ENCODE results near the gene ANK3.
"Not testable (repeated sequence)": the region's sequence is repeated elsewhere in the genome, so short reads cannot be mapped to it uniquely, and the experiment has no call there.

The ANK3 gene

DNA sequence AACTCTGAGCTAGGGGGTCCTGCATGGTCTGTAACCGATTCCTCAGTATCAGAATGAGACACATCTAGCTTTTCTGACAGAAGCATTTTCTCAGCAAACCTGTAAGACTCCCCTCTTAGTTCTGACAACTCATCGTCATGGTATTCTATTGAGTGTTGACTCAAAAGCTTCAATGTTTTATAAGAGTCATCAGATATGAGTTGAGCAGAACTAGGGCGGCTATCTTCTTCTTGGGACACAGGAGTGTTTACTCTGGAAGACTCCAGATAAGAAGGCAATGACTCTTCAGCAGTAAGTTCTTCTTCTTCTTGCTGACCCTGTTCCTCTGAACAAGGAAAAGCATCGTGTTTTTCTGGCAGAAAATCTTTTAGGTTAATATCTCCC, 316.3 kb downstream of the ANK3 start:
- no peak for DNase-seq

DNA sequence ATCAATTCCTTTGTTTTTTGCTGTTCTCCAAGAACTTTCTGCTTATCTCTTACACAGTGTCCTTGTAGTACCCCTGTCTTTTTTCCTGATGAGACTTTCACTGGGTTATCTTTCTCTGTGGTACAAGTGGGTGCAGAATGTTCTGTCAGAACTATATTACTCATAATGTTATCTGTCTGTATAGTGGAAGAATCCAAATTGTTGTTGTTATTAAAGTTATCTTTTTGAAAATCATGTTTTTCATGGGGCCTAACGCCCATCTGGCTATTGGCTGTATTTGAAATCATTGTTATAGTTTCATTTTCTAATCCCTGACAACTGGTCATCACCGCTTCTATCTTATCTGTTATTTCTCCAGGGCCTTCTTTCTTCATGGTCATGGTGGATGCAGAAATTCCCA, 320.4 kb downstream of the ANK3 start:
- no peak for DNase-seq

DNA sequence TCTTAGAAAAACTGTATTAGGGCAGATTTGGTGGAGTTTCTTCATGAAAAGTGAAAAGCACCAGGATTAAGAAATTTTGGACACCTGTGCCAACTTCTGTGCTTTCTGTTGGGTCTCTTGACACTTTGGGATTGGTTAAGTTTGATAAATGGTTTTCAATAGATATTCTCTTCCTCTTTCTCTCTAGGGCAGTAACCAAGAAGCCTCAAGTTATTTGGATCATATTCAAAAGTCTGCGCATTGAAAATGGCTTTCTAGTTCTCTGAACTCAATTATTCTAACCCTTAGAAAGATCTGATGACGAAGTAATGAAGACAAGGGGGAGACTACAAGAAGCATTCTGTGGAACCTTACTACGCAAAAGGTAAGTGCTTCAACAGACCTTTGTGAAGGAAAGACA, 339.3 kb downstream of the ANK3 start:
- DNase-seq, result no peak

DNA sequence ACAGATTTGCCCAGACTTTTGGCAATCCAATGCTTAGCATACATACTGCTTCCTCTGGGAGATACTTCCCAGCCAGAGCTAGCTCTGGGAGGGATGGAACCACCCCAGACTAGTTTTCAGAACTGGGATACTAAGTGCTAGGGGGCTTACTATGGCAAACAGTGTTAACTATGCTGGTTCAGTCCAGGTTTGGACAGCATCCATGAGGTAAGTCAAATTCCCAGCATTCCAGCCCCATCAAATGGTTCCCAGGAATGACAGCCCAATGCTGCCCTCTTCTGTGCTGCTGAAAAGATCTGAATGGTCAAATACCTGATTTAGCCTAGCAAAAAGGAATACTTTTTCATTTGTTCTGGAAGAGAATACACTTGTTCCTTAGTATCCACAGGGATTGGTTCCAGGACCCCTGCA, 341.6 kb downstream of the ANK3 start:
- DNase-seq, result peak; percentile 67

DNA sequence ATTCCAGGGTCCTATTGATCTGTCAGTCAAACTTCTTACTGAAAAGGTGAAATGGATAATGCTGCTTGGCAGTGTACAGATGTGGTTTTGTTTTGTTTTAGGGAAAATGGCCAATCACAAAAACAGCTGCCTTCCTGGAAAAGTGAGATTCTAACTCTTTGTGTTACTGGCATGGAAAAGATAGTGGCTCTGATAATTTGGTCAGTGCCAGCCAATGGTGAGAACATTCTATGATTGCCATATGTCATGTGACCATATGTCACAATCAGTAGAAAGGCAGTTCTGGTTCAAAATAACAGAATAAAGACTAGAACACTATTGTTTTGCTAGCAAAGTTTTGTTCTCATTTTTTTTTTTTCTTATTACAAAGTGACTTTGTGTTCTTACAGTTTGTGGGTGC, 344.1 kb downstream of the ANK3 start:
- DNase-seq, result no peak

DNA sequence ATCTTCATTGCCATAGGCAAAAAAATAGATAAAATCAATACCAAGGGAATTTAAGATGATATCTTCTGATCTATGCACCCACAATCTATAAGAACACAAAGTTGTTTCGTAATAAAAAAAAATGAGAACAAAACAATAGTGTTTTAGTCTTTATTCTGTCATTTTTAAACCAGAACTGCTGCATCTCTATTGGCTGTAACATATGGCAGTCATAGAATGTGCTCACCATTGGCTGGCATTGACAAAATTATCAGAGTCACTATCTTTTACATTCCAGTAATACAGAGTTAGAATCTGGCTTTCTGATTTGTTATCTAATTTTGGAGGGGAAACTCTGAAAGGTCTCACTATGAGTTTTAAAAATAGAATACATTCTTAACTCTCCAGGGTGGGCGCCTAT, 344.7 kb downstream of the ANK3 start:
- DNase-seq, result no peak

DNA sequence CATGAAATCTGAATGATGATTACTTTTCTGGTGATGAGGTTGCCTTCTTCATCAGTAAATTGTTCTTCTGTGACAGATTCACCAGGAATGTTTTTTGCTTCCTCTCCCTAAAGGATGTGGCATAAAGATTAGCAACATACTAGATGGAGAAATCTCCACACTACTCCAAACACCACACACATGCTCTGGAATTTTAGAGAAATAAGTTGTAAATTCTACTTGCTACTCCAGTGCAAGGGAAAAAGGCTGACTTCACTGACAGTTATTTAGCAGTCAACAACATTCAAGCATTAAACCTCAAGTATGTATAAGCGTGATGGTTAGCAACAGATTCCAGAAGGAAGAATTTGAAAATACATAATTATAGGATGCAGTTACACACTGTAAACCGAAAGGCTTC, 345.4 kb downstream of the ANK3 start:
- DNase-seq, result peak; percentile 73

DNA sequence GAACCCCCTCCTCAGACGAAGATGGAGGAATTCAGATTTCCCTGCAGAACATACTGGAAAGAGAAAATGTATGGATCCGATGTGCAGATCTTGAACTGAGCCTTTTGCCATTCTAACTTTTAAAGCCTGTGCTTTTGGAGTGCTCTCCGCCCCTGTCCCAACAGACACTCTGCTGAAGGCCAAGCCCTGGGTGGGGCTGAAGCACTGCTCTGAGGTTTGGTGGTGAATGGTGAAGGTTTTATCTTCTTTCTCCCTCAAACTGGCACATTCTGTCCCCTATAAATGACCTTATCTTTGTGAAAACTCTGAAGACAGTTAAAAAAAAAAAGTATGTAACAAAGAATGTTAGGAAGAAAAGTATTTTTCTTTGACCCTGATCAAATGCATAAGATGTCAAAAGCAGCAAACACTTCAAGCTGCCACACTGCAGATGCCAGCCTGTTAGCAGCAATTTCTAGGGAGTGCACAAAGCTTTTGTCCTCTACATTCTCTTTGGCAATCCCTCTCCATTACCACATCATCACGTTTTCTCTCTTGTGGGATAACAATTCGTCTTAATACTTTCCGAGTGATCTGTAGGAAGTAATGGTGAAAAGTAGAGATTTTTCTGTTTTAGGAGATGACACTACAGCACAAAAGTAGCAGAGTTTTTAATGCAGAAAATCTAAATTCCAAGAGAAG, 346.0 kb downstream of the ANK3 start:
- no peak for DNase-seq

DNA sequence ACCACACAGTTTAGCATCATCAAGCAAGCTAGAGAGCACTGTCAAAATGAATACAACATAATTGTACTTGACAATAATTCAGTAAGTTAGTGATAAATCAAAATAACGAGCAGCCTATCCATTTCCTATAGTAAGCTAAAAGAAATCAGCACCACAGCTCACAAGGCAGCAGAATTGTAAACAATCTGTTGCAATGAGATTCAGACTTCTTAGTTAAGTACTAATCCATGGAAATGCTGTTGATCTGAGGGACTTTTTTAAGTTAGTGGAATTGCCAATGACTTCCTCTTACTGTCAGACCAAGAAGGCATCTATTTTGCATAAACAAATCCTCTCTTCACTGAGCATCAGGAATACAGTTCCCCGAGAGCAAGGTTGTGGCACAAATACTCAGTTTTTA, 346.8 kb downstream of the ANK3 start:
- no peak for DNase-seq

DNA sequence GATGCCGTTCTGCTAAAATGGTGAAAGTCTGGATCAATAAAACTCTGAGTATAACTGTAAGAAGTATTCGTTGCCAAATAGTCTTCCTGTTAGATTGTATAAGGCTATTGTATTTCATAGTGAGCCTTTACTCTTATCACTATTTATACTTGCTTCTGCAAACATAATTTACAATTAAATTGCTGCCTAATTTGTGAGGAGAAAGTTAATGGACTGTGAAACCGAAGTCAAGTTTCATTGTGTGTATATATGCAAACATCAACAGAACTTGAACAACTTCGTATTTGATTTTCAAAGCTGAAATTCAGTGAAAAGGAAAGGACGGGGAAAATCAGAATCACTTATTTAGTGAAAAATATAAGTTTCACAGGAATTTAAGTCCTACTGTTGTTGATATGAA, 347.4 kb downstream of the ANK3 start:
- DNase-seq, result no peak

DNA sequence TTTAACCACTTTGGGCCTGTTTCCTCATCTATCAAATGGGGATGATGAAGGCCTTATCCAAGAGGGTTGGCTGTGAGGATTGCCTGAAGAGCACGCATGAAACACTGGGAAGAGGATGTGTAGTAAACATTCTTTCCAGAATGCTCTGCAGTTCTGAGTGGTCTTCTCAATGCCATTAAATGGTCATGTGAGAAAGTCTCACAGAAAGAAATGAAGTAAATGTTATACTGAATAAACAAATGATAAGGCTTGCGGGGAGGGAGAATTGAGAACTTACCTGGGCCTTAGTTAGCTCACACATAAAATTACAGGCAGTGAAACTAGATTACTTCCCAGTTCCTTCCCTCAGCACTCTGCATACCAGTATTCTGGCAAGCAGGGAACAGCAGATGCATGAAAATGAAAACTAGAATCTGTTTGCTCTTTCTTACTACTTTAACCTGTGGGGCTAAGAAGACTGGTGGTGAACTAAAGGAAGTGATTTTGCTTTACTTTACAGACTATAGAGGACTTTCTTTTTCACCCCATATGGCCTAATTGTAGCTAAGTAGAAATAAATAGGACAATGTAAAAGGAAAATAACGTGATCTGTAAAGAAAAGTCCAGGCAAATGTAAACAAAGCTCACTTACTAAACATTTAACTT, 348.1 kb downstream of the ANK3 start:
- no peak for DNase-seq

DNA sequence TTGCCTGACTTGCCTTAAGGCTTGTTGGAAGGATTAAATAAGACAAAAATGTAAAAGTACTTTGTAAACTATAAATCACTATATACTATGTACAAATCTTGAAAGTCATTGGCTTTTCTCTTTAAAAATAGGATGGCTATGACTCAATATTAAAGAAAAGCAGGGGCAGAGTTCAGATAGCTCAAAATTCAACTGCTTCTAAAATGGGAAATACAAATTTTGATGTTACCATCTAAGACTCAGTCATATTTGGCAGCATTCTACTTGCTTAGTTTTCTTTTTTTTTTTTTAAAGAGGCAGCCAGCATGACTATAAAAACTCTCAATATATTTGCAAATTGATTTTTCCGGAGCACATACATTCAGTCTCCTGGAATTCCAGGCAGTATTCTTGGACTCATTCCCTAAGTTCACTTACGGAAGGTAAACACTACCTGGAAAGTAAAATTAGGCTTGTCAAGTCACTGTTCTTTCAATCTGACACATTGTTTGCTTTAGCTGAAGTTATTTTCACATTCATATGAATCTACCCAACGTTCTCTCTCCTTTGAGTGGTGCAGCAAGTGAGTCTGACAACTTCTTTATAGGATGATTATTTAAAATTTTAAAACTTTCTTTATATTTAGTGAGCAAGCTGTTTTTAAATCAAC, 349.5 kb downstream of the ANK3 start:
- no peak for DNase-seq

DNA sequence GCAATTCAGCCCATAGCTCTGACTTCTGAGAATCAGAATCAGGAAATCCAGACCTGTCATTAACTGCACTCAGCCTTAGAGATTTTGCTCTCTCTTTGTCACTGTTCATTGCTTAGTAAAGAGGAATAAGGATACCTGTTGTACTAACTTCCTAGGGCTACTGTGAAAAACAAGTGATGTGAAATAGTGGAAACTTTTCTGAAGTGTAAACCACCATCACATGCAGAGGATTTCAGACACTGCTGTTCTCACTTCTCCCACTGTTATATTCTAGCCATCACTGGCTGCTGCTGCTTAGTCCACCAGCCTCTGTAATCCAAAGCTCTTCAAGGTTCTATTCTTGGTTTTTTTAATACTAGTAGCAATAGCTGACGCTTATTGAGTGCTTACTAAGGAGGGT, 353.7 kb downstream of the ANK3 start:
- no peak for DNase-seq

DNA sequence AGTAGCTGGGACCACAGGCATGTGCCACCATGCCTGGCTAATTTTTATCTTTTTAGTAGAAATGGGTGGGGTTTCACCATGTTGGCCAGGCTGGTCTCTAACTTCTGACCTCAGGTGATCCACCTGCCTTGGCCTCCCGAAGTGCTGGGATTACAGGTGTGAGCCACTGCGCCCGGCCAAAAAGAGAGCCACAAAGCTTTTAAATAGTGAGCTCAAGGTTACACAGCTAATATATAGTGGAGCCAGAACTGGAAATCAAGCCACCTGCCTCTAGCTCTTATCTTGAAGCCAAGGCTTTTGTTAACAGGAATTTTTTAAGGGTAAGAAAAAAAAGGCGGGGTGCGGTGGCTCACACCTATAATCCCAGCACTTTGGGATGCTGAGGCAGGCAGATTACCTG, 354.3 kb downstream of the ANK3 start:
- DNase-seq, result not testable (repeated sequence)

DNA sequence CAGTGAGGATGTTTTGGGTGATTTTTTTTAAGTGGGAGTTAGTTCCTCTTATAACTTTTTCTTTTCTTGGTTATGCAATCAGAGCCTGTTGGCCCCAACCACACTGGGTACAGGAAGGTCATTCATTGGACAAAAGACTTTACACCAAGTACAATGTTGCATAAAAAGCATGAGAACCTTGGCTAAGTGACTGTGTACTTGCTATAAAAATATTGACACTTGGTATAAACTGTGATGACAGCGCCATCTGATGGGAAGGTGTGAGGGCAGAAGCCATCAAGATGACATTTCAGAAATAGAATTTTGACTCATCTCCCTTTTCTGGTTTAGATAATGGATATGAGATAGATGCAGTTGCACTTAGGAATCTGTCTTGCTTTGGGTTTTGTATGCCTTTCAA, 357.0 kb downstream of the ANK3 start:
- DNase-seq, result peak; percentile 19

DNA sequence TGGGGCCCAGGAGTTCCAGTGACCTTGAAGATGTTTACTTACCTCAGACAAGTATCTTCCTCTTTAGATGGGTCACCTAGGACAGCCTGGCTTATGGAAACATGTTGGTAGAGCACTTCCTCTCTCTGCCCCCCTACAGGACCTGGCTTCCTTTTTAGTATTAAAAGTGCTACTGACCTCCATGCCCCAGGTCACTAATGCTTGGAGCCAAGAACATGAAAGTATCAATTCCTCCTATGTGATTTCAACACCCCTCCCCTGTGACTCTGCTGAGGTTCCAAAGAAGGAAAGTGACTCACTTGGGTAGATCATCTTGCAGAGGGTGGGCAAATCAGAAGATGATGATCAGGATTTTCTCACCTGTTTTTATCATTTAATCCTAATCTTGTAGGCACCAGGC, 358.0 kb downstream of the ANK3 start:
- no peak for DNase-seq

DNA sequence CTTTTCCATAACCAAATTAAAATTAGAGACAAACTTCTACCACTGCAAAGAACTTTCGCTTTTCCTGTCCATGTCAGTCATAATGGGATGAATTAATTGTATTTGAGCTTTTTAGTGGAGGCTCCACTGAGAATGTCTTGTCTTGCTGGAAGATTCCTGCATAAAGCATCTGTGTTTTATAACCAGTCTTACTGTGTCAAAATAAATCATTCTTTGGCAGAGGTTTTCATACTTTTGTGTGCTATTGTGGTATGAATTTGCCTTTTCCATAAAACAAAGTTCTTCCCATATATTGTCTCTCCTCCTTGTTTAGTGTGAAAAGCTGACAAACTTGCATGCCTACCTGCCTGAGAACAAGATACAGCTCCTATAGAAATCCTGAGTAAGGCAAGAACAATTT, 358.5 kb downstream of the ANK3 start:
- no peak for DNase-seq

DNA sequence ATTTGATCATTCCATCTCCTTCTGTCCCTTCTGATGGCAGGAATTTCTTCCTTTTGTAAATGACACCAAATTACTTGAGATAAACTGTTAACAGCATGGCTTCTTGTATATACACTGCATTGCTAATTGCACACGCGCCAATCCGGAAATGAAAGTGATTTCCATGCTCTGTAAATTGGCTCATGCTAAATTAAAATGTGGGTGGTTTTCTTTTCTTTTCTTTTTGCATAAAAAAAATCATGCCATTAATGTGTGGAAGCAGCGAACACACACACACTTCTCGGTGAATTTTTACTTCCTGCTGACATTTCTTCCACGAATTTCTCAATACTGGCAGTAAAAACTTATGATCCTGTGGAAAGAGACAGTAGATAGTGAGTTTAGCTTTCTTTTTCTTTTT, 360.2 kb downstream of the ANK3 start:
- DNase-seq, result no peak

DNA sequence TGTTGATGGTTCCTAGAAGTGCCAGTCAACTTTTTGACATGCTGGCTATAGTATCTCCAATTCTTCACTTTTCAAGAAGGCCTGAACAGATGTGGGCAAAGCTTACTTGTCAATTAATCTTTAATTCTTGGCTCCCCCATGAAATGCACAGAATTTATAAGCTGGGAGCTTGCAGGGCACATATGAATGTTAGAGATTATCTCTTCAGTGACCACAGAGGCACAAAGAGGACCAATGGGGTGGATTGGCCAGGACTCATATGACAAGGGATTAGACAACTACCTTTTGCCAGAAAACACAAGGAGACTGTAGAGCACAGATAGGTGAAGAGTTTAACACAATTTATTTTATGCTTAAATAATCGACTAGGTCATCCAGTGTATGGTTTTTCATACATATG, 361.6 kb downstream of the ANK3 start:
- no peak for DNase-seq

DNA sequence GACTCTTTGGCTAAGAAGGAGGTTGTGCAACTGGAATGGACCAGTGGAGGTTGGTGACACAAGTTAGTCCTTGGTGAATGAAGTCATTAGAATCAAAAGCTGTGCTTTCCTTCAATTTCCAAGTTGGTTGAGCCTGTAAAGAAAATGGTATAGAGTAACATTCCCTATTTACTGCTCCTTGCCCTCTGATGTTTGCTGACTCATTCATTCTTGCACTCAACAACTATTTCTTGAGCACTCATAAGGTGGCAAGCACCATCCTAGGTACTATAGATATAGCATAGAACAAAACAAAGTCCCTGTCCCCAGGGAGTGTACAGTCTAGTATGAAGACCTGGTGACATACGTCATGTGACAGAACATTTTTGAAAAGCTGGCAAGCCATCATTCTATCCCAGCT, 364.4 kb downstream of the ANK3 start:
- DNase-seq, result no peak

DNA sequence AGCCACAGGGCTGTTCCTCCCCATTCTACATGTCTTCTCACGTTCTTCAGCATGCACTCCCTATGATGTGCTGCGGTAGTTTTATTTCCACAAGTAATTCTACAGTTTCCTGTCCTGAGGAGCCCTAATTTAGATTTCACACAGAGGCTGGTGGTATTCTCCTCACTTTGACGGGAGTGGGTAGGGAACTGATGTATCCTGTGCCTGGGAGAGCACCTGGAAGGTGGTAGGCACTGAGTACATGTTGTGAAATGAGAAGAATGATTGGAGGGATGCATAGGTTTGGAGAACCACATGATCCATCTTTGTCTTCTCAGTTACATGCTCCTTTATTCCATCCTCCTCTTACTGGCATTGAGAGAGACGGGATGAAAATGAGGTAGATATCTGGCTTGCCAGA, 365.2 kb downstream of the ANK3 start:
- DNase-seq, result no peak

DNA sequence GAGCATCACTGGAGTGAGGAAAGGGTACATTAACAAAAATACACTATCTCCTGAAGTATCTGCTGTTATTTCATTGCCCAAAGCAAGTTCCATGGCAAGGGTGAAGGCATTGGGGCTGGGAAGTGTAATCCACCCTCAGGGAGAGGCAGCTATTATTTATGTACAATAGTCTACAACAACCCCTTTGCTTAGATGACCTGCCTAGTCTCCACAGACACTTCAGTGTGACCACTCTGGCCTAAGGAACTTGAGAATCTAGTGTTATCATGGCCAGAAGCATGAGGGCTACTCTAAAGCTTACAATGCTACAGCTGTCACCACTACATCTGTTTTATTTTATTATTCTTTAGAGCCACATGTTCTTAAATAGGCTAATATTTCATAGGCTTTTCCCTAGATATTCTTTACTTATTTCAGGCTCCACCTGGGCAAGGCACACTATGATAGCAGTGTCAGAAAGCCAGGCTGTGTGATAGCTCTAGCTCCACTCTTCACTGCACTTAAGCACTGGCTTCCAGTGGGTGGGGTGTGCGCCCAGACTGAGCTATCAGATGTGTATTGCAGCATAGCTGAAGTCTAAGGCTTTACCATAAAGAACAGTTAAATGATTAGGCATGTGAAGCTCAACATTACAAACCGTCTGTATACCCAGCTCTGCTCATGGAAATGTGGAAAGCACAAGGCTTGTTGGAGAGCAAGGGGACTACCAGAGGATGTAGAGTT, 366.4 kb downstream of the ANK3 start:
- DNase-seq, result no peak

DNA sequence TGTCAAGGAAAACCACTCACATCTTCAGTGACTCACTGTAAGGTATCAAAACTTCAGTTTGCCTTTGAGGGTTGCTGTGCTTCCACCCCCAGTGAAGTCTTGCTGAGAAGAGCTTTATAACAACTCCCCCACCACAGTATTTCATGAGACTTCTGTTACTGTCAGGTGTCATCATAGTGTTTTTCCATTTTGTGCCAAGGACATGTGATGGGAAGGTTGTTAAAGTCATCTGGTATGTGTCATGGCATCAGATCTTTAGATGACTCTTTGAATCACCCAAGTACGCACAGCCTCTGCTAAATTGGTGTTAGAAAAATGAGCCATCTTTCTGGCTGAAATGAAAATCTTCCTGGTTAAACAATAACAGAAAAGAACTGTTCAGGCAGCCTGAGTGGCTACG, 368.3 kb downstream of the ANK3 start:
- no peak for DNase-seq

DNA sequence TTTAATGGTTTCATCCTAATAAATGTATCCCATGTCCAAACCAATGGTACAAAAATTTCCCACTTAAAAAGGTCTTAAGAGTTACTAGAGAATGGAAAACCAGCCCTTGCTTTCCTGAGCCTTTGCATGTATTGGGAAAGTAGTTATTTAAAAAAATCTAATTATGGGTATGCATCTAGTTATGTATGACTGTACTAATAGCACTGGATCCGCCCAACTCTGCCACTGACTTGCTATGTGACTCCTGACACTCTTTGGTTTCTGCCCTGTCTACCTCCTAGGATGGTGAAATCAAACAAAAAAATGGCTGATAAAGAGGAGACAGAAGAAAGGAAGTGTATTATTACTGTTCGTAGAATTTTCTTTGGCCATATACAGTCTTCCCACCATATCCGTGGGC, 372.9 kb downstream of the ANK3 start:
- no peak for DNase-seq
